GM21529 (cell line): ENCODE data around the gene RTKN.
"Not testable (repeated sequence)": the region's sequence is repeated elsewhere in the genome, so short reads cannot be mapped to it uniquely, and the experiment has no call there.

ENCODE experiments used
- ATAC-seq: cut with Tn5 transposase; IDR thresholded peaks from one replicate; pipeline ENCODE4 v1.9.1; 2021; ENCODE audit not compliant: unreplicated experiment

RTKN gene

GRCh38 chr2:74441690-74442482, at the start of gene RTKN:
Gene RTKN (minus strand): TSS chr2:74441937. CDS start chr2:74441816, 121 bp downstream.
- ATAC-seq = no peak

GRCh38 chr2:74489906-74490305, 48.2 kb upstream of the RTKN start:
- ATAC-seq = no peak

GRCh38 chr2:74488643-74489481, 47.1 kb upstream of the RTKN start:
- ATAC-seq = no peak

- ATAC-seq = no peak
These were observed 44.4 kb upstream of the RTKN start for GRCh38 chr2:74486141-74486540.

GRCh38 chr2:74483675-74484164, 42.0 kb upstream of the RTKN start:
- ATAC-seq = not testable (repeated sequence)

DNA sequence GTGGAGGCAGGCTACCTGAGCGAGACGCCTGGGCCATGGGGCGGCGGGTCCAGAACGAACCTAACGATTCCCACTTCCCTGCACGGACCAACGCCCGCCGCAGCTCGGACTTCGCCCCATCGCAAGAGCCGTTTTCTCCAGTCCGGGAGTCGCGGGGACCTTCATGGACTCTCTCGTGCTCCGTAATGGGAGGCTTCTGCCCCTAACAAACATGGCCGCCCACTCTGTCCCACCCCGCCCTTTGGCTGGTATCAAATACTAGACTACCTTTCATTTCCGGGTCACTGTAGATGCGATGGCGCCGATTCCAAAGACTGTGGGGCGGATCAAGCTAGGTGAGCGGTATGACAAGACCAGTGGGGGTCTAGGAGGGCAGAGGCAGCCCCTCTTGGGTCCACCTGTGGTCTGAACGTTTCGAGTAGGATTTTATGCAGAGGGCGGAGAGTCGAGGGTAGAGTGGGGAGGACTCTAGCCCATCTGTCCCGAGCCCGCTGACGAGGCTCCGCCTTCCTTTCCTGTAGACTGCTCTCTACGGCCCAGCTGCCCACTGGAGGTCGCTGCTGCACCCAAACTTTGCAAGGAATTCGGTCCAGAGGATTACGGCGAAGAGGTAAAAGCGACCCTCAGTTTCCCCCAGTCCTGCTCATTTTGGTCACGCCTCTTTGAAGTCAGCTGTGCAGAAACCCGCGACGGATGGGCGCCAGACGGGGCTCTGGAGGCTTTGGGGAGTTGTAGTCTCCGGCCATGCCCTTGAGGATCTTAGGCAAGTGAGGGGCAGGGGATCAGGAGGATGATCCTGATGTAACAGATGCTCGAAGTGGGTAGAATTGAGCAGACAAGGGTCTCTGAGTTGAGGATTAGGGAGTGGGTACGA, 41.3 kb upstream of the RTKN start, which contains the start of the genes CCDC142 and TTC31:
Gene CCDC142 (minus strand): TSS at position 198 of the 874 bp plus-strand sequence. CDS start 161 bp downstream, at position 37.
Gene TTC31 (plus strand): TSS at position 281 of the 874 bp plus-strand sequence. CDS start 15 bp downstream, at position 296.
- peak; percentile 91 for ATAC-seq

- peak; percentile 41 for ATAC-seq
These were observed 40.4 kb upstream of the RTKN start for GRCh38 chr2:74481961-74482800.

GRCh38 chr2:74481431-74481830, 39.7 kb upstream of the RTKN start:
- ATAC-seq = no peak

DNA sequence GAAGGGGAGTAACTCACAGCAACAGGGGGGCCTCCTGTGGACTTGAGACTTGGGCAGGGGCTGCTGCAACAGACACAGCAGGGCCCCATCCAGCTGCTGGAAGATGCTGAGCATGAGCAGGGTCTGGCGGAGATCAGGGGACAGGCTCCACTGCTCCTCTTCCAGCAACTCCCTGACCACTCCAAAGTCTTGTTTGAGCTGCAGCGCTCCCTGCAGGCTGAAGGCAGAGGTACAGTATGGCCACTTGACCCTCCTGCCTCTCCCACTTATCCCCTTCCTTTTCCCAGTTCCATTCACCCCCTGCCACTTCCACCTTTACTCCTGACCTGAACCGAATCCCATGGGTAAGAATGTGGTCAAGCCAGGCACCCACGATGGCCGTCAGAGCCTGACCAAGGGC, 33.2 kb upstream of the RTKN start:
- ATAC-seq = no peak

GRCh38 chr2:74474481-74474880, 32.7 kb upstream of the RTKN start:
- no peak for ATAC-seq

GRCh38 chr2:74472945-74473258, 31.2 kb upstream of the RTKN start:
- ATAC-seq = no peak

- peak; percentile 89 for ATAC-seq
These were observed 30.6 kb upstream of the RTKN start, which contains the start of gene MRPL53 for GRCh38 chr2:74472086-74472944. Gene MRPL53 (minus strand): TSS chr2:74472680. CDS start chr2:74472660, 20 bp downstream.

DNA sequence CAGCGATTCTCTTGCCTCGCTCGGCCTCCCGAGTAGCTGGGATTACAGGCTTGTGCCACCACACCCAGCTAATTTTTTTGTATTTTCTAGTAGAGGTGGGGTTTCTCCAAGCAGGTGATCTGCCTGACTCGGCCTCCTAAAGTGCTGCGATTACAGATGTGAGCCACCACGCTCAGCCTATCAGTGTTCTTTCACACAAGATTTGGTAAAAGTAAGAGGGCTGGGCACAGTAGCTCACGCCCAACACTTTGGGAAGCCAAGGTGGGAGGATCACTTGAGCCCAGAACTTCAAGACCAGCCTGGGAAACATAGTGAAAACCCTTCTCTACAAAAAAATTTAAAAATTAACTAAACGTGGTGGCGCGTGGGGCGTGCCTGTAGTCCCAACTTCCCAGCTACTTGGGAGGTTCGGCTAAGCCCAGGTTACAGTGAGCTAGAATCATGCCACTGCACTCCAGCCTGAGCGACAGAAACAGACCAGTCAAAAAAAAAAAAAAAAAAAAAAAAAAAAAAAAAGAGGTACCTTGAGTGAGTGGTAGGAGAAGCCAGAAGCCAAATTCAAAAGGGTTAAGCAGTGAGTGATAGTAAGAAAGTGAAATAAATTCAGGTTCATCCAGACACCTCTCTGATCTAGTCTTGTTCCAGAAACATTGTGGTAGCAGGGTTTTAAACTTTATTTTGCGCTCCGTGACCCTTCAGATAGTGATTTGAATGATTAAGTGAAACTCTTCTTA, 29.8 kb upstream of the RTKN start:
- ATAC-seq = no peak

DNA sequence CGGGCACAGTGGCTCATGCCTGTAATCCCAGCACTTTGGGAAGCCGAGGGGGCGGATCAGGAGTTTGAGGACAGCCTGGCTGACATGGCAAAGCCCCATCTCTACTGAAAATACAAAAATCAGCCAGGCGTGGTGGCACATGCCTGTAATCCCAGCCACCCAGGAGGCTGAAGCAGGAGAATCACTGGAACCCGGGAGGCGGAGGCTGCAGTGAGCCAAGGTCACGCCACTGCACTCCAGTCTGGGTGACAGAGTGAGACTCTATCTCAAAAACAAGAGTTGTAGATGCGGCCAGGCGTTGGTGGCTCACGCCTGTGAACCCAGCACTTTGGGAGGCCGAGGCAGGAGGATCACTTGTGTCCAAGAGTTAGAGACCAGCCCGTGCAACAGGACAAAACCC, 29.0 kb upstream of the RTKN start:
- ATAC-seq = not testable (repeated sequence)

DNA sequence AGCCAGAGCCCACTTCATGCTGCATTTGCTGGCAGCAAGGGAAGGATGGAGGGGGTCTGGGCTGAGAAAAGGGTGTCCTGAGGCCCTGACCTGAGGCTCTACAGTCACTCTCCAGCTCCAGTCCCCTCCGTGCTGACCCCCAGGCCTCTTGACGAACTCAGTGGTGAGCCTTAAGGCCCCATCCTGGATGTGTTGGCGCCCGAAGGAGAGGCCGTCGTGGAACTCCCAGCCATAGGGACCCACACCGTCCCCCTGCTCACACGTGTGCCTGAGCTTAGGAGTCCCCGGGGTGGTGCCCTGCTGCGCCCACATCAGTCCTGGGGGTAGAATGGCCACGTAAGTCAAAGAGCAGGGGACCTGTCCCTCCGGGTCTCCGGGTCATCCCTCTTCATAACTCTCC, 22.7 kb upstream of the RTKN start:
- ATAC-seq = peak; percentile 3

DNA sequence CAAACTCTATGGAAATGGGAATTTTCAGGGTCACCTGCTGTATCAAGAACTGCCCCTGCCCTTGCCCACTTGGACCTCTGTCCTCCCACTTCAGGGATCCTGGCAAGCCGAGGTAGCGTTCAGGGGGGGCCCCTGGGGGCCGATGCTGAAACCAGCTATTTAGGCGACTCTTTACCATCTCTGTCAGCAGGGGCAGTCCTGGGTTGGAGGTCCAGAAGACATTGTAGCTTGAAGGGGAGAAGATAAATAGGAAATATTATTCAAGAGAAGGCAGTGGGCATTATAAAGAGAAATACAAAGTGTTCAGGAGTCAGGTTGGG, 21.0 kb upstream of the RTKN start:
- ATAC-seq = no peak

- no peak for ATAC-seq
These were observed 20.5 kb upstream of the RTKN start for GRCh38 chr2:74462054-74462785.
